AG09319 (cell line): ENCODE data around the gene ADM.

Source experiments
- DNase-seq: peaks from one replicate; pipeline ENCODE4 v3.0.0-alpha.2; 2010; ENCODE audit warnings: low read depth; ENCODE audit errors: extremely low read depth
- TF ChIP-seq, protein P1 (sequence below): IDR thresholded peaks from 2 replicates; pipeline ENCODE4 v1.5.1; 2011; ENCODE audit warnings: low read depth, mild to moderate bottlenecking, inconsistent platforms, low read length, moderate library complexity

ADM gene

DNA sequence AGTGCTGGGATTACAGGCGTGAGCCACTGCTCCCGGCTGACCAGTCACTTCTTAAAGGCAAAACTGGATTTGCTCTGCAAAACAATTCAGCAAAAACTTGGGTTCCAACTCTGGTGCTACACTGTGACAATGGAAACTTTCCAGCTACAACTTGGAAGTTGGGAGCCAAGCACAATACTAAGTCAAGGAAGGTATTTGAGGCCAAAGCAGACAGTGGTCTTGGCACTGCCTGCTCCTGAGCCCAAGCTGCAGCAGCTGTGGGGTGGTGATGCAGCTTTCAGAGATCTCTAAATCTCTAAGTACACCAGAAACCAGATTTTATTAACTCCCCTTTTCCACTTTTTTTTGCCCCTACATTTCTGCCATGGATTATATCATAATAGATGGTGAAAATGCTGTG, 17.5 kb downstream of the ADM start:
- TF ChIP-seq, protein P1, sequence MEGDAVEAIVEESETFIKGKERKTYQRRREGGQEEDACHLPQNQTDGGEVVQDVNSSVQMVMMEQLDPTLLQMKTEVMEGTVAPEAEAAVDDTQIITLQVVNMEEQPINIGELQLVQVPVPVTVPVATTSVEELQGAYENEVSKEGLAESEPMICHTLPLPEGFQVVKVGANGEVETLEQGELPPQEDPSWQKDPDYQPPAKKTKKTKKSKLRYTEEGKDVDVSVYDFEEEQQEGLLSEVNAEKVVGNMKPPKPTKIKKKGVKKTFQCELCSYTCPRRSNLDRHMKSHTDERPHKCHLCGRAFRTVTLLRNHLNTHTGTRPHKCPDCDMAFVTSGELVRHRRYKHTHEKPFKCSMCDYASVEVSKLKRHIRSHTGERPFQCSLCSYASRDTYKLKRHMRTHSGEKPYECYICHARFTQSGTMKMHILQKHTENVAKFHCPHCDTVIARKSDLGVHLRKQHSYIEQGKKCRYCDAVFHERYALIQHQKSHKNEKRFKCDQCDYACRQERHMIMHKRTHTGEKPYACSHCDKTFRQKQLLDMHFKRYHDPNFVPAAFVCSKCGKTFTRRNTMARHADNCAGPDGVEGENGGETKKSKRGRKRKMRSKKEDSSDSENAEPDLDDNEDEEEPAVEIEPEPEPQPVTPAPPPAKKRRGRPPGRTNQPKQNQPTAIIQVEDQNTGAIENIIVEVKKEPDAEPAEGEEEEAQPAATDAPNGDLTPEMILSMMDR = no peak
- DNase-seq = no peak

DNA sequence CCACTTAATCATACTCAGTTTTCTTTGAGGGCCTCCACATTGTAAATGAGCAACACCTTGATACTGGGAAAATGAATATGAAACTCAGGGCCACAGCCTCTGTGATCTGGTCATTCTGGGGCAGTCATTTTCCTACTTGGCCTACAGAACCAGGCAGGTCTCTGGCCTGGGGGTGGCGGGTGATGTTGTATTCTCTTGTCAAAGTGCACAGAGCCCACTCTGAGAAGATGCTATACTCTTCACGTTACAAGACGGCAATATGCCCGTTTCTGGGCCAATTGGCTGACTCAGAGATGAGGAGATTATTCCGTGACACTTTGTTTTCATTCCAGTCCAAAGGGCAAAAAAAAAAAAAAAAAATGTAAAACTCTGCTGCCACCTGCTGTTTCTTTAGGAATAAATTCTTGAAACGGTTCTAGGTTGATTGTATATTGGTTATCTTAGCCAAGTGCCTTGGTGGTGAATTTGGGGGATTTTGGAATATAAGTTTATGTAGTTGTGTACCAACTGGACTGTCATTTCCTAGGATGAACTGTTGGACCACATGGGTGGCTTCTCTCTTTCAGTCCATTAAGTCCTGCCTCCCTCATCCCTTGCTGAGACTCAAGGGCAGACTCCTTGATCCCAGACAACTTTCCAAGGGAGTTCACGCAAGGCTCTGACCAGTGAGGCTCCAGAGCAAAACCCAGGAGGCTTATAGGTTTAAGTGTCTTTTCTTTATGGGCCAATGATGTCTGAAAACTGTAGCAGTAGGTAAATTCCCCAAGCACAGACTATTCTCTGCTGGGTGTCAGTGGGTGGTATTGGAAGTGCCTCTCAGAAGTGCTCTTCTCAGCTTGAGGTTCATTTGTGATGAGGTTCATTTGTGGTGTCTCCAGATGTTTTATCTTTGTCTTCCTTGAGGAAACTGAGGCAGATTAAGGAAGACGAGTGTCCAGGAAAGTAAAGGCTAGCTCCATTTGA, 18.2 kb downstream of the ADM start:
- peak; percentile 81 for DNase-seq
- TF ChIP-seq, protein P1 = peak; percentile 37

DNA sequence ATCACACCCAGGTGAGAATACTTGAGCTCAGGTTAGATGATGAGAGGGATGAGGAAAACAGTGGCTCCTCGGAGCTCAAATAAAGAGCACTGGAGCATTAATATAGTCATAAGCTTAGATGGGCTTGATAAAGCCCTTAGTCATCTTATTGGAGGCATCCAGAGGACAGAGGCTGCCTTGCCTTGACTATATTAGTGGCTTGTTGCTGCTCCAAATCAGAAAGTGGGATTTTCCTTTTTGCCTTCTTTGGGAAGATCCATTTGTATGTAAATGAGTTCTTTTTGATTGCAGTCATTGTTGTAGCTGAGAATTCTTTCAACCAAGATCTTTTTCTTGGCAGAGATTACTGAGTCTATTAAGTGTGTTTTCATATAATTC, 18.9 kb downstream of the ADM start:
- TF ChIP-seq, protein P1 = no peak
- DNase-seq = no peak

DNA sequence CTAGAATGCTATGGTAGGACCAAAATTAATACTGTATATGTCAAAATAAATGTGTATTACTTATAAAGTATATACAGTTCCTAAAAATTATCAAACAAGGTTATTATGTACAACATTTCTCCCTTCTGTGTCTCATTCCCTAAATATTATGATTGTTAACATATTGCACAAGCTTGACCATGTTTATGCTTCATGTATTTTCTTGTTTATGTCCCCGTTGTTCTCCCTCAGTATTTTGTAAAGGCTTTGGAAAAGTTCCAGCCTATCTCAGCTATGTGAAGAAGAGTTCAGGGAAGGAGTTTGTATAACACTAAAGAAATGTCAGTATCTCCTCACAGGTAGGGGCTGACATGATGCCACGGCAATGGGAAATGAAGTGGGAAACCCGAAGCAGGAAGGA, 19.6 kb downstream of the ADM start:
- TF ChIP-seq, protein P1 = no peak
- DNase-seq = peak; percentile 70

DNA sequence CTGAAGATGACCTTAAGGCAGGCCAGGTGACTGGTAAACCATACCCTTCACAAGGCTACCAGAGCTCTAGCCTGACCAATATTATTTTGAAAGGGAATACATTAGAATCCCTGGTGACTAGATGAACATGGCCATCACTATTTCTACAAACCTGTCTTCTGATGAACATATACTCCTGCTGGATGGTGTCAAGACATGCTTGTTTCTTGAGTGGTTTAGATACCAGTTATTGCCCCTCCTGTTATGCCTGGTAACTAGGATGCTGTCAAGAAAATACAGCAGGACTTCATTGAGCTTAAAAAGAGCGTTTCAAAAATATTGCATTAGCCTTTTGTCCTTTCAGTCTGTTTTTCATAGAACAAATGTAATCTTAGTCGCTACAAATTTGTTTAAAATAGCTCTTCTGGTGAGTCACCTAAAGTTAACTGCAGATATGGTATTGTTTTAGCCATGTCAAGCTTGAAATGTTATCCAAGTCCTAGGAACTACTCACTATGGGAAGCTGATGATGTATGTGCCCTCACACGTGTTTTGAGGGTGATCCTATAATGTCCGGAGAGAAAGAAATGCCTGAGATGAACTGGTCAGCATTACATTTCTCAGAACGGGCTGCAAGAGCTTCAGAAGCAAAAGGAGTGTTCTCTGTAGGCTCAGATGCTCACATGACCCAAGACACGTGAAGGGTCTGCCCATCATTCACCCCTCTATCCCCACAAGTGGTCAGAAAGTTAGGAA, 20.6 kb downstream of the ADM start:
- DNase-seq = peak; percentile 92
- TF ChIP-seq, protein P1 = no peak

DNA sequence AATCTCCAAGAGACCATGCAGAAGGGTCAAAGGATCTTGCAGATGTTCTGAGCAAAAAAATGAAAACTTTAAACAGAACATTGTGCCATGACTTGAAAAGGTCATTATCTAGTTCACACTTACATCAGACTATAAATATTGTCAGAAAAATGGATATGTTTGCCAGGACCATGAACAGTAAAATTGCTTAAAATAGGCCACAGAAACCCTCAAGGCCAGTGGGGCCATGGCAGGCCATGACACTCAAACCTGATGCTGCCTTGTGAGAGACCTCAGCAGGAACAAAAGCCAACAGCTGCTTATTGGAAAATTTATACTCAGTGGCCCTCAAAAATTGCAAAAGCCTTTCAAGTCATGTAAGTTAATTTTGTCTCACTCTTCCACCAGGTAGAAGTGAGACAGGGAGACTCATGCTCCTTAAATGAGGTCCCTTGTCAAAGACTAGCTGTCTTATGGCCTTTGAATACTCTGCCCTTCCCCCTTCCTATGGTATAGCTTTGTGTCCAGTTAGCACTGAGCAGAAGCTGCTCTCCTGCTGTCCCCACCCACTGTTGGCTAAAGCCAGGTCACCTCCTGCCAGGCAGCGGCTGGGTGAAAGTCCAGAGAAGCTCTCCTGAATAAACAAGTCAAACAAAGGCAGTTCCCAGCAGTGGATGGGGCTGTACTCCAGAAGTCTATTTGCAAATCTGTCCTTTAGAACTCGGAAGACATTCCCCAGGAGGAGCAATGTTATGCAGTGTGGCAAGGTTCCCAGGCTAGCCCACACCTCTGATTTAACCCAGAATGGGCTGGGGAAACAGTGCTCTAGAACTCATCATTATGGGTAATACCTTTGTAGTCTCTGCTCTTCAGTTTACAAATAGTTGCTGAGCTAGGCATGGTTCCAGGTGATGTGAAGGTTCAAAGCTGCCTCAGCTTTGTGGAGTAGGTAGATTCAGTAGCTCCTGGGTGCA, 21.4 kb downstream of the ADM start:
- DNase-seq = no peak
- TF ChIP-seq, protein P1 = no peak
